ENCODE data around the gene KIF25.

KIF25 gene

GRCh38 chr6:167997642-167998041 lies at the start of gene KIF25:
KIF25 (plus strand) TSS chr6:167997671; CDS start chr6:168029586, 31,915 bp downstream.
- no peak for DNase-seq (ENCODE audit: low read depth in 2 of 2, low spot score in 1 of 2)

GRCh38 chr6:167947716-167948115 lies 49.8 kb upstream of the KIF25 start:
- DNase-seq (ENCODE audit: low read depth in 2 of 2, low spot score in 1 of 2), result no peak

GRCh38 chr6:167948716-167949115 lies 48.8 kb upstream of the KIF25 start:
- DNase-seq (ENCODE audit: low read depth in 2 of 2, low spot score in 1 of 2), result no peak

GRCh38 chr6:167949121-167949684 lies 48.3 kb upstream of the KIF25 start:
- DNase-seq (ENCODE audit: low read depth in 2 of 2, low spot score in 1 of 2), result no peak

- no peak for DNase-seq (ENCODE audit: low read depth in 2 of 2, low spot score in 1 of 2)
Measured at GRCh38 chr6:167951781-167952511, 45.5 kb upstream of the KIF25 start.

GRCh38 chr6:167952512-167952859 lies 45.0 kb upstream of the KIF25 start:
- DNase-seq (ENCODE audit: low read depth in 2 of 2, low spot score in 1 of 2), result no peak

- no peak for DNase-seq (ENCODE audit: low read depth in 2 of 2, low spot score in 1 of 2)
Measured at GRCh38 chr6:167953551-167953950, 43.9 kb upstream of the KIF25 start.

- DNase-seq (ENCODE audit: low read depth in 2 of 2, low spot score in 1 of 2), result no peak
Measured at GRCh38 chr6:167954151-167954550, 43.3 kb upstream of the KIF25 start.

- DNase-seq (ENCODE audit: low read depth in 2 of 2, low spot score in 1 of 2), result no peak
Measured at GRCh38 chr6:167956491-167956890, 41.0 kb upstream of the KIF25 start.

GRCh38 chr6:167956983-167957492 lies 40.4 kb upstream of the KIF25 start:
- no peak for DNase-seq (ENCODE audit: low read depth in 2 of 2, low spot score in 1 of 2)

- DNase-seq (ENCODE audit: low read depth in 2 of 2, low spot score in 1 of 2), result no peak
Measured at GRCh38 chr6:167957626-167958025, 39.8 kb upstream of the KIF25 start.

- no peak for DNase-seq (ENCODE audit: low read depth in 2 of 2, low spot score in 1 of 2)
Measured at GRCh38 chr6:167960579-167960978, 36.9 kb upstream of the KIF25 start.

GRCh38 chr6:167962711-167963110 lies 34.8 kb upstream of the KIF25 start:
- DNase-seq (ENCODE audit: low read depth in 2 of 2, low spot score in 1 of 2), result no peak

- no peak for DNase-seq (ENCODE audit: low read depth in 2 of 2, low spot score in 1 of 2)
Measured at GRCh38 chr6:167963589-167964057, 33.8 kb upstream of the KIF25 start.

GRCh38 chr6:167965592-167966539 lies 31.6 kb upstream of the KIF25 start:
- no peak for DNase-seq (ENCODE audit: low read depth in 2 of 2, low spot score in 1 of 2)

- DNase-seq (ENCODE audit: low read depth in 2 of 2, low spot score in 1 of 2), result no peak
Measured at GRCh38 chr6:167966540-167966905, 30.9 kb upstream of the KIF25 start.

GRCh38 chr6:167968091-167968490 lies 29.4 kb upstream of the KIF25 start:
- no peak for DNase-seq (ENCODE audit: low read depth in 2 of 2, low spot score in 1 of 2)

- DNase-seq (ENCODE audit: low read depth in 2 of 2, low spot score in 1 of 2), result no peak
Measured at GRCh38 chr6:167970230-167970629, 27.2 kb upstream of the KIF25 start.

- no peak for DNase-seq (ENCODE audit: low read depth in 2 of 2, low spot score in 1 of 2)
Measured at GRCh38 chr6:167972193-167972592, 25.3 kb upstream of the KIF25 start.

GRCh38 chr6:167973148-167973885 lies 24.2 kb upstream of the KIF25 start:
- DNase-seq (ENCODE audit: low read depth in 2 of 2, low spot score in 1 of 2), result no peak

Measured in stimulated activated CD8-positive, alpha-beta memory T cell treated with anti-CD3 and anti-CD28 coated beads, Interleukin-4, amount 100 ng/mL, for 4 hours (primary cell).